H1 (cell line): ENCODE measurements around the gene SSTR4. TPM values are rescaled to one million over a fixed set of nuclear protein-coding genes. Genes with fewer than 3 reads are reported as not detected.

Source experiments
- CTCF ChIA-PET: fragments of 300-600 bp; sonication (Branson Sonifier 250); formaldehyde crosslinking; loops from one replicate; lab custom pipeline; 2021; ENCODE audit not compliant: partially characterized antibody; lab: Charles Lee
- POLR2A ChIA-PET: fragments of 300-600 bp; sonication (Branson Sonifier 250); formaldehyde crosslinking; loops from one replicate; lab custom pipeline; 2021; ENCODE audit warnings: inconsistent platforms; ENCODE audit not compliant: partially characterized antibody; lab: Charles Lee
- DNase-seq, 2 experiments: peaks; one replicate each; pipeline versions ENCODE4 v3.0.0 to v3.0.0-alpha.2; 2010 to 2022; ENCODE audit warnings: low spot score in 2 of 2, low read depth in 1 of 2, mixed read lengths in 1 of 2
- FAIRE-seq: peaks from 2 replicates; lab custom pipeline; 2011; peaks lifted over from hg19 to GRCh38; lab: Jason Lieb, UNC
- H2AFZ ChIP-seq: 2 replicates; pipeline ENCODE4 v1.8.1; 2012; ENCODE audit warnings: low read length, inconsistent platforms
- H2AK5ac ChIP-seq: 2 replicates; pipeline ENCODE4 v1.6.1; 2013; ENCODE audit warnings: low read depth, low read length
- H2BK120ac ChIP-seq: replicated peaks from 2 replicates; pipeline ENCODE3; 2013; ENCODE audit warnings: low read depth, low read length, inconsistent platforms
- H2BK12ac ChIP-seq: 2 replicates; pipeline ENCODE4 v1.6.1; 2013; ENCODE audit warnings: low read depth, low read length
- H2BK15ac ChIP-seq: 2 replicates; pipeline ENCODE4 v1.6.1; 2013; ENCODE audit warnings: low read length
- H2BK20ac ChIP-seq: 2 replicates; pipeline ENCODE4 v1.6.1; 2013; ENCODE audit warnings: low read length
- H2BK5ac ChIP-seq: 2 replicates; pipeline ENCODE4 v1.6.1; 2013; ENCODE audit warnings: low read depth, low read length
- H3K14ac ChIP-seq: 2 replicates; pipeline ENCODE4 v1.6.1; 2013; ENCODE audit warnings: inconsistent platforms; ENCODE audit not compliant: insufficient read length
- H3K18ac ChIP-seq: 2 replicates; pipeline ENCODE4 v1.6.1; 2013; ENCODE audit warnings: low read length; ENCODE audit errors: extremely low read depth
- H3K23ac ChIP-seq: 2 replicates; pipeline ENCODE4 v1.6.1; 2013; ENCODE audit warnings: inconsistent platforms; ENCODE audit not compliant: insufficient read length
- H3K23me2 ChIP-seq: 2 replicates; pipeline ENCODE4 v1.6.1; 2013; ENCODE audit warnings: low read depth, low read length
- H3K27ac ChIP-seq: 2 replicates; pipeline ENCODE4 v1.6.1; 2011; ENCODE audit warnings: low read depth, low read length, inconsistent platforms
- H3K27me3 ChIP-seq, 4 experiments: replicated peaks in 1 of 4; 1 replicate in 1 of 4; 2 replicates in 3 of 4; pipeline versions ENCODE4 v1.6.1 to v1.8.1; 2011 to 2013; ENCODE audit warnings: low read length in 3 of 4, mild to moderate bottlenecking in 3 of 4, inconsistent platforms in 2 of 4, mixed read lengths in 2 of 4, moderate library complexity in 1 of 4; ENCODE audit not compliant: control insufficient read depth in 3 of 4, insufficient read depth in 3 of 4; ENCODE audit errors: extremely low read depth in 1 of 4
- H3K36me3 ChIP-seq, 4 experiments: 2 replicates each; pipeline versions ENCODE4 v1.6.1 to v1.8.1; 2011 to 2013; ENCODE audit warnings: mild to moderate bottlenecking in 4 of 4, low read length in 3 of 4, moderate library complexity in 2 of 4, control low read depth in 1 of 4, inconsistent platforms in 1 of 4; ENCODE audit not compliant: insufficient read depth in 4 of 4, control insufficient read depth in 2 of 4
- H3K4ac ChIP-seq: replicated peaks from 2 replicates; pipeline ENCODE3; 2013; ENCODE audit warnings: low read length, low read depth, mixed read lengths, inconsistent platforms; ENCODE audit not compliant: insufficient read length
- H3K4me1 ChIP-seq, 4 experiments: replicated peaks in 1 of 4; 1 replicate in 1 of 4; 2 replicates in 3 of 4; pipeline versions ENCODE4 v1.6.1 to v1.8.1; 2011 to 2013; ENCODE audit warnings: low read length in 3 of 4, inconsistent platforms in 2 of 4, mixed read lengths in 1 of 4; ENCODE audit not compliant: insufficient read depth in 4 of 4, control insufficient read depth in 3 of 4
- H3K4me2 ChIP-seq, 2 experiments: 2 replicates each; pipeline versions ENCODE4 v1.6.1 to v1.8.1; 2011 to 2013; ENCODE audit warnings: low read depth in 2 of 2, low read length in 2 of 2, control low read depth in 1 of 2, inconsistent platforms in 1 of 2, mild to moderate bottlenecking in 1 of 2; ENCODE audit not compliant: insufficient read depth in 1 of 2
- H3K4me3 ChIP-seq, 4 experiments: fragments of 200-600, 300-600 bp in 1 of 4; sonication (generic), shearing (Covaris generic), sonication (Bioruptor Twin) in 1 of 4; 2 replicates each; pipeline versions ENCODE4 v1.5.1 to v1.8.1; 2011 to 2016; ENCODE audit warnings: low read length in 4 of 4, low read depth in 3 of 4, control low read depth in 2 of 4, inconsistent platforms in 2 of 4, mild to moderate bottlenecking in 2 of 4, mixed read lengths in 1 of 4, moderate library complexity in 1 of 4; ENCODE audit not compliant: insufficient read depth in 2 of 4; ENCODE audit errors: extremely low read depth in 1 of 4
- H3K56ac ChIP-seq: replicated peaks from 2 replicates; pipeline ENCODE3; 2013; ENCODE audit warnings: low read depth, mild to moderate bottlenecking, mixed read lengths, low read length, inconsistent platforms; ENCODE audit not compliant: insufficient read length
- H3K79me1 ChIP-seq: 2 replicates; pipeline ENCODE4 v1.6.1; 2013; ENCODE audit warnings: low read depth, low read length, control low read depth
- H3K79me2 ChIP-seq, 2 experiments: 2 replicates each; pipeline versions ENCODE4 v1.6.1 to v1.8.1; 2012 to 2013; ENCODE audit warnings: low read length in 2 of 2, mild to moderate bottlenecking in 2 of 2, inconsistent platforms in 1 of 2; ENCODE audit not compliant: insufficient read depth in 2 of 2, control insufficient read depth in 1 of 2
- H3K9ac ChIP-seq, 4 experiments: replicated peaks in 1 of 4; 1 replicate in 1 of 4; 2 replicates in 3 of 4; pipeline versions ENCODE4 v1.6.1 to v1.8.1; 2011 to 2013; ENCODE audit warnings: low read depth in 3 of 4, low read length in 3 of 4, control low read depth in 2 of 4, mild to moderate bottlenecking in 2 of 4, moderate library complexity in 2 of 4, inconsistent platforms in 1 of 4; ENCODE audit errors: extremely low read depth in 1 of 4
- H3K9me3 ChIP-seq, 2 experiments: 2 replicates each; pipeline versions ENCODE4 v1.6.1 to v1.8.1; 2012 to 2013; ENCODE audit warnings: mild to moderate bottlenecking in 2 of 2, moderate library complexity in 2 of 2, control low read depth in 1 of 2, inconsistent platforms in 1 of 2, low read depth in 1 of 2, low read length in 1 of 2, mixed read lengths in 1 of 2; ENCODE audit not compliant: insufficient read depth in 2 of 2
- H4K20me1 ChIP-seq, 2 experiments: replicated peaks in 1 of 2; 2 replicates each; pipeline versions ENCODE3 to v1.8.1; 2011 to 2013; ENCODE audit warnings: inconsistent platforms in 2 of 2, low read length in 2 of 2, mild to moderate bottlenecking in 1 of 2; ENCODE audit not compliant: insufficient read depth in 2 of 2, control insufficient read depth in 1 of 2
- H4K5ac ChIP-seq: 2 replicates; pipeline ENCODE4 v1.6.1; 2013; ENCODE audit warnings: low read length, low read depth, mixed read lengths, inconsistent platforms; ENCODE audit not compliant: insufficient read length
- H4K8ac ChIP-seq: 2 replicates; pipeline ENCODE4 v1.8.0; 2013; ENCODE audit warnings: mild to moderate bottlenecking, moderate library complexity, low read length, inconsistent platforms; ENCODE audit not compliant: insufficient read depth; ENCODE audit errors: extremely low read depth
- H4K91ac ChIP-seq: replicated peaks from 2 replicates; pipeline ENCODE3; 2013; ENCODE audit warnings: low read length, mixed read lengths, inconsistent platforms; ENCODE audit not compliant: insufficient read length
- FOSL1 ChIP-seq: IDR thresholded peaks from 2 replicates; pipeline ENCODE4 v1.6.1; 2011; ENCODE audit warnings: mild to moderate bottlenecking, low read depth, low read length, moderate library complexity; ENCODE audit not compliant: insufficient read depth
- GABPA ChIP-seq: IDR thresholded peaks from 2 replicates; pipeline ENCODE4 v1.6.1; 2011; ENCODE audit warnings: mild to moderate bottlenecking, low read length, moderate library complexity, borderline replicate concordance; ENCODE audit not compliant: insufficient read depth
- HDAC2 ChIP-seq, 2 experiments: fragments of 300-600 bp in 1 of 2; sonication (generic) in 1 of 2; IDR thresholded peaks; 2 replicates each; pipeline ENCODE4 v1.6.1; 2011 to 2012; ENCODE audit warnings: low read depth in 2 of 2, low read length in 2 of 2, mild to moderate bottlenecking in 2 of 2, moderate library complexity in 2 of 2, borderline replicate concordance in 1 of 2, inconsistent platforms in 1 of 2
- KDM4A ChIP-seq: IDR thresholded peaks from one replicate; pipeline ENCODE4 v1.7.1; 2012; ENCODE audit warnings: low read depth, mild to moderate bottlenecking, moderate library complexity, low read length, inconsistent platforms; ENCODE audit not compliant: severe bottlenecking
- MAX ChIP-seq: IDR thresholded peaks from 2 replicates; pipeline ENCODE4 v1.6.1; 2012; ENCODE audit warnings: inconsistent platforms
- RAD21 ChIP-seq, 2 experiments: IDR thresholded peaks in 1 of 2; conservative IDR thresholded peaks in 1 of 2; 2 replicates each; pipeline ENCODE4 v1.6.1; 2011; ENCODE audit warnings: low read depth in 2 of 2, low read length in 2 of 2, improper control_type of control experiment in 1 of 2, inconsistent platforms in 1 of 2, mild to moderate bottlenecking in 1 of 2, moderate library complexity in 1 of 2
- RNF2 ChIP-seq: fragments of 200-900, 300-1000 bp; sonication (generic); IDR thresholded peaks from 2 replicates; pipeline ENCODE4 v1.7.1; 2016; ENCODE audit warnings: borderline replicate concordance, low read depth, mild to moderate bottlenecking, antibody characterized with exemption, low read length; ENCODE audit not compliant: poor library complexity, severe bottlenecking; ENCODE audit errors: missing control alignments
- WGBS, 2 experiments: shearing (Covaris generic) in 1 of 2; methylation state at CpG; one replicate each; pipeline versions ENCODE4 v1.1.6 to v1.1.7; 2013 to 2015; ENCODE audit warnings: low lambda C conversion rate in 2 of 2, mixed read lengths in 2 of 2, inconsistent platforms in 1 of 2, low coverage in 1 of 2, missing lambda C conversion rate in 1 of 2; ENCODE audit not compliant: insufficient replicate concordance in 2 of 2, insufficient coverage in 1 of 2, insufficient read length in 1 of 2; ENCODE audit errors: extremely low coverage in 1 of 2, missing lambda C conversion rate in 1 of 2; 5-methylcytosine and 5-hydroxymethylcytosine counted together
- polyA plus RNA-seq, 7 experiments: library from polyadenylated mRNA; depleted of rRNA in 3 of 7; stranded (reverse) in 5 of 7; unstranded in 2 of 7; fragments of >200 nt in 5 of 7; fragments of 200-250 nt in 2 of 7; gene quantifications; 1 replicate in 5 of 7; 2 replicates in 1 of 7; 4 replicates in 1 of 7; pipeline versions ENCODE4 v1.2.1 to v1.2.3, GENCODE V29; 2011 to 2013; ENCODE audit warnings: missing spikeins in 2 of 7, mixed read lengths in 2 of 7
- total RNA-seq: library from RNA; stranded (reverse); fragmentation: NEBNext Ultra II Directional; extraction: Animal tissue kit (Norgen Biotek cat#: 25700); gene quantifications from 2 replicates; pipeline ENCODE4 v1.2.1, GENCODE V29; 2021
- TF ChIP-seq, protein P1 (sequence below): IDR thresholded peaks from 2 replicates; pipeline ENCODE4 v1.6.1; 2012; ENCODE audit warnings: low read length, inconsistent platforms

SSTR4 gene
- total and polyA plus RNA-seq, 2 of the 8 experiments (the other 6 are each of a cell fraction or from before 2014, with no cell fraction given), result 0.05 TPM; not detected in 1

DNA sequence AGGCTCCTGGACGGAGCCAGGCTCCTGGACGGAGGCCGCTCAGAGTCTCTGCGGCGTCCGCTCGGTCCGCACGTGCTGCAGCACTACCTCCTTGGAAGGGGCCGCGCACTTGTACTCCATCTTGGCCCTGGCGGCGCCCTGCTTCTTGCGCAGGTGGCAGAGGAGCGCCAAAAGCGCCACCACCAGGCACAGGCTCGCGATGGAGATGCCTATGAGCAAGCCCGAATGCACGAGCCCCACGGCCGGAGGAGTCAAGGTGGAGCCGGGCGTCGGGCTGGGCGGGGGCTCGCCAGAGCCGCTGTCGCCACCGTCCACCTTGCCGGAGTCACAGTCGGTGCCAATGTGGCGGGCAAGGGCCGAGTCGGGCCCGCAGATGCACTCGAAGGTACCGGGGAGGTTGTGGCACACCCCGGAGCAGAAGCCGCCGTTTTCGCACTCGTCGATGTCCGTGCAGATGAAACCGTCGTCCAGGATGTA lies 12.7 kb downstream of the SSTR4 start:
- H3K4me2 ChIP-seq, result peak overlapping the region; percentile 70 to 98
- peaks cover 6 to 12% (median 10%) of the 10 kb centered on the region in 4 experiments for H3K4me1 ChIP-seq
- H4K8ac ChIP-seq, result peak overlapping the region; percentile 41; the same call in 1 of the 2 replicates
- H4K91ac ChIP-seq, result no peak overlapping the region
- POLR2A ChIA-PET, result interaction anchor here (1.3 kb wide), 1 partner anchor 13 kb away, joined by 3 read pairs; no protein-coding TSS in a partner anchor
- WGBS, 2 experiments, result 49% methylated on average over 37 of the region's 47 CpGs; no CpG with 5 or more reads in 1 of the 2 experiments
- CTCF ChIA-PET, result interaction anchor here (0.6 to 5.0 kb wide), 9 partner anchors 9 to 1352 kb away, joined by 3 to 90 read pairs (median 5); partner anchors contain the start of gene CD93
- peak overlapping the region; percentile 54; the same call in 1 of the 2 replicates for H2AFZ ChIP-seq
- peak overlapping the region in 3 of 4 experiments; percentile 10 to 66 (median 23); a peak in 5 of 8 replicates for H3K4me3 ChIP-seq
- no peaks in the 10 kb centered on the region for H3K9me3 ChIP-seq
- peaks cover 28% of the 10 kb centered on the region for H3K23me2 ChIP-seq
- H3K36me3 ChIP-seq, result no peaks in the 10 kb centered on the region
- H3K23ac ChIP-seq, result no peak overlapping the region
- H3K56ac ChIP-seq, result no peak overlapping the region
- peak overlapping the region; percentile 92; the same call in 1 of the 2 replicates for H2BK15ac ChIP-seq
- FAIRE-seq, result no peak
- no peak overlapping the region for H2BK5ac ChIP-seq
- peak overlapping the region; percentile 48; the same call in 1 of the 2 replicates for H3K18ac ChIP-seq
- H3K27me3 ChIP-seq, result peaks cover 31 to 66% (median 54%) of the 10 kb centered on the region in 4 experiments
- H2AK5ac ChIP-seq, result no peak overlapping the region
- peak overlapping the region; percentile 98; the same call in 1 of the 2 replicates for H2BK12ac ChIP-seq
- no peak overlapping the region for H3K9ac ChIP-seq
- no peak for DNase-seq
- no peak overlapping the region for H4K5ac ChIP-seq
- peaks cover 0 to 5% of the 10 kb centered on the region in 2 experiments for H4K20me1 ChIP-seq
- H2BK120ac ChIP-seq, result no peak overlapping the region
- no peak overlapping the region for H3K14ac ChIP-seq
- H3K79me2 ChIP-seq, result no peaks in the 10 kb centered on the region
- no peak overlapping the region for H2BK20ac ChIP-seq
- H3K4ac ChIP-seq, result no peak overlapping the region
- no peaks in the 10 kb centered on the region for H3K79me1 ChIP-seq
- H3K27ac ChIP-seq, result no peak overlapping the region
- TF ChIP-seq GABPA, result no peak
- TF ChIP-seq HDAC2 (IDR thresholded peaks at IDR 0.05; ENCODE audit: borderline replicate concordance in 1 of 2, low read depth in 2 of 2, low read length in 2 of 2), result 0 out of 4 replicates have a peak, but pooled peaks of 1 of the 2 experiments have one; percentile 22
- TF ChIP-seq MAX, result peak; percentile 91
- TF ChIP-seq RAD21 (IDR thresholded peaks at IDR 0.05 in 1 of 2, conservative IDR thresholded peaks at IDR 0.05 in 1 of 2; ENCODE audit: low read depth in 2 of 2, low read length in 2 of 2), result peak in 1 of 2 experiments; percentile 18; a peak in 1 of 4 replicates
- no peak for TF ChIP-seq FOSL1
- TF ChIP-seq KDM4A, result no peak
- TF ChIP-seq, protein P1, sequence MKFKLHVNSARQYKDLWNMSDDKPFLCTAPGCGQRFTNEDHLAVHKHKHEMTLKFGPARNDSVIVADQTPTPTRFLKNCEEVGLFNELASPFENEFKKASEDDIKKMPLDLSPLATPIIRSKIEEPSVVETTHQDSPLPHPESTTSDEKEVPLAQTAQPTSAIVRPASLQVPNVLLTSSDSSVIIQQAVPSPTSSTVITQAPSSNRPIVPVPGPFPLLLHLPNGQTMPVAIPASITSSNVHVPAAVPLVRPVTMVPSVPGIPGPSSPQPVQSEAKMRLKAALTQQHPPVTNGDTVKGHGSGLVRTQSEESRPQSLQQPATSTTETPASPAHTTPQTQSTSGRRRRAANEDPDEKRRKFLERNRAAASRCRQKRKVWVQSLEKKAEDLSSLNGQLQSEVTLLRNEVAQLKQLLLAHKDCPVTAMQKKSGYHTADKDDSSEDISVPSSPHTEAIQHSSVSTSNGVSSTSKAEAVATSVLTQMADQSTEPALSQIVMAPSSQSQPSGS, result no peak
- peak; percentile 72 for TF ChIP-seq RNF2
